ENCODE measurements around the gene C4A.
"Not testable (repeated sequence)": the region's sequence is repeated elsewhere in the genome, so short reads cannot be mapped to it uniquely, and the experiment has no call there.

Gene C4A

DNA sequence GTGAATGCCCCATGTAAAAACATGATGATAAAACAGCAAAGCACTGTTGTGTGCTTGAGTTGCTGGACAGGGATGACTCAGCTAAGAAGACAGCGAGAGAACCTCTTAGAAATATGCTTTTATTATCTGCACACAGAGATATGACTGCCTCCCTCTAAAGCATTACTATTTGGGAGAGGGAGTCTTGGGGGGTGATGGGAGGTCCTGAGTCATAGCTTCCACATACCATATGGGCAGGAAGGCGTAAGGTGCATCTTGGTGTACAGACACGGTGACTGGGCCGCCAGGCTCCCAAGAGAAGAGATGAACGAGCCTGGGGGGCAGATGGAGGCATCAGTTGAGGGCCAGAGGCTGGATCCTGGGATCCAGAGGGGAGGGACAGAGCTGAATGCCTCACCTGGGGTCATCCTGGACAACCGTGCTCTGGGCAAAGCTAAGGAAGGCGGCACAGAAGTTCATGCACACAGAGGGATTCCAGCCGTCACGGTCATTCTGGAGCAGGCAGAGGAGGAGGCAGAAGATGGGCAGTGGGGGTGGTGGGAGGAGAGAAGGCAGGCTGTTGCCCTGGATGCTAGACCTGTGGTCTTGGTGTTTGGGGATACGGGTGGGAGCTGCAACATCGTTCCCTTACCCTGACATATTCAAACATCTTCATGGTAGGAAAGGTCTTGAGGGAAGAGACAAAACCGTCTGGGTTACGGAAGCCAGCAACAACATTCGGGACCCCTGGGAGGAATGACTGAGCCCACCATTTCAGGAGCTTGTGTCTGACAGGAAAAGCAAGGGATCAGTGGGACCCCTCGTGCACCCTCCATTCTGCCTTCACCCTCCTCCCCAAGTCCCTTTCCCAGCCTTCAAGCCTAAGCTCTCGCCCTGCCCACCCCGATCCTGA lies 11.9 kb upstream of the C4A start:
- peaks cover 55% of the 10 kb centered on the region for H3K4me1 Mint-ChIP-seq
- no peaks in the 10 kb centered on the region for H3K9me3 Mint-ChIP-seq
- H3K4me3 Mint-ChIP-seq, result peak overlapping the region; percentile 89
- H3K27me3 Mint-ChIP-seq, result no peaks in the 10 kb centered on the region
- ATAC-seq, result no peak
- peak overlapping the region; percentile 94 for H3K27ac Mint-ChIP-seq
- peaks cover 48% of the 10 kb centered on the region for H3K36me3 Mint-ChIP-seq

DNA sequence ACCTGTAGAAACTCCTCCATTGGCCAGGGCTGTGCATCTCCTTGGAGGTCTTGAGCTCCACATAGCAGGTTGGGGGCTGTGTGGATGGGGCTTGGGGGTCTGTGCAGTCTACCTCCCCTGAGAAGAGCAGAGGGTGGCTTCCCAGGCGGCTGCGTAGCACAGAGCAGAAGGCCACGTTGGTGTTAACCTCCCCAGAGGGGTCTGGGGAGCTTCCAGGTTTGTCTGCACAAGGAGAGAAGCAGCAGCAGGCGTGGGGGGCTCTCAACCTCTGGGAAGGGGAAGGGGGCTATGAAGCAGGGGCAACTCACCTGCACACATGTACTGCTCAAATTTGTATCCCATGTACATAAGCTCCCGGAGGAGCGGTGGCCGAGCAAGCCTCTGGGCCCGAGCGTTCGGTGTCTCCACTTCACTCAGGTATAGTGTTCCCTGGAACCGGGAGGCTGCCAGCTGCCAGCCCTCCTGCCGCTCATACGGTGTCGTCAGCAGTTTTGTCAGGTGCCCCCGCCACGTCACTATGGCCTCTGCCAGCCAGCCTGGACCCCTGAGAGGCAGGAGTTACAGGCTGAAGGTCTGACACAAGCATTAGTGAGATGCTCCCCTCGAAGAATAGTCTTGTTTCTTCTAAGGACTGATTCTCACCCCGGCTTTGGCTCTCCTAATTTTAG lies 11.1 kb upstream of the C4A start:
- Mint-ChIP-seq H3K27ac (peak overlapping the region; percentile 94), H3K27me3 (no peaks in the 10 kb centered on the region), H3K36me3 (peaks cover 47% of the 10 kb centered on the region), H3K4me3 (peak overlapping the region; percentile 89), H3K4me1 (peaks cover 55% of the 10 kb centered on the region), H3K9me3 (no peaks in the 10 kb centered on the region)
- no peak for ATAC-seq

GRCh38 chr6:31971279-31971992 lies 10.4 kb upstream of the C4A start:
- no peak for ATAC-seq
- Mint-ChIP-seq H3K27me3 (no peaks in the 10 kb centered on the region), H3K9me3 (no peaks in the 10 kb centered on the region), H3K4me1 (peaks cover 55% of the 10 kb centered on the region), H3K36me3 (peaks cover 41% of the 10 kb centered on the region), H3K27ac (peak overlapping the region; percentile 94), H3K4me3 (peak overlapping the region; percentile 89)

- Mint-ChIP-seq H3K36me3 (peaks cover 34% of the 10 kb centered on the region), H3K4me3 (peak within 1 kb of the TSS; percentile 89), H3K4me1 (peaks cover 49% of the 10 kb centered on the region), H3K27ac (peak within 1 kb of the TSS; percentile 94), H3K9me3 (no peaks in the 10 kb centered on the region), H3K27me3 (no peaks in the 10 kb centered on the region)
- ATAC-seq, result peak; percentile 98
These were observed 9.7 kb upstream of the C4A start, which contains the start of gene DXO for GRCh38 chr6:31971993-31972708. Gene DXO, minus strand, starts transcription at chr6:31972138. Its CDS starts 463 bp downstream, at chr6:31971675.

- H3K27me3 Mint-ChIP-seq, result no peaks in the 10 kb centered on the region
These were observed 9.0 kb upstream of the C4A start for GRCh38 chr6:31972709-31973350.

GRCh38 chr6:31976065-31976464 lies 5.8 kb upstream of the C4A start:
- H3K4me1 Mint-ChIP-seq, result peaks cover 29% of the 10 kb centered on the region
- H3K27ac Mint-ChIP-seq, ATAC-seq, H3K4me3 Mint-ChIP-seq, H3K9me3 Mint-ChIP-seq, H3K27me3 Mint-ChIP-seq: not testable (repeated sequence)
- peaks cover 18% of the 10 kb centered on the region for H3K36me3 Mint-ChIP-seq

More at GRCh38 chr6:31972709-31973350, 9.0 kb upstream of the C4A start:
- Mint-ChIP-seq H3K27ac (peak overlapping the region; percentile 94), H3K36me3 (peaks cover 27% of the 10 kb centered on the region), H3K4me3 (peak overlapping the region; percentile 89), H3K9me3 (no peaks in the 10 kb centered on the region), H3K4me1 (peaks cover 43% of the 10 kb centered on the region)
- ATAC-seq, result no peak

DNA sequence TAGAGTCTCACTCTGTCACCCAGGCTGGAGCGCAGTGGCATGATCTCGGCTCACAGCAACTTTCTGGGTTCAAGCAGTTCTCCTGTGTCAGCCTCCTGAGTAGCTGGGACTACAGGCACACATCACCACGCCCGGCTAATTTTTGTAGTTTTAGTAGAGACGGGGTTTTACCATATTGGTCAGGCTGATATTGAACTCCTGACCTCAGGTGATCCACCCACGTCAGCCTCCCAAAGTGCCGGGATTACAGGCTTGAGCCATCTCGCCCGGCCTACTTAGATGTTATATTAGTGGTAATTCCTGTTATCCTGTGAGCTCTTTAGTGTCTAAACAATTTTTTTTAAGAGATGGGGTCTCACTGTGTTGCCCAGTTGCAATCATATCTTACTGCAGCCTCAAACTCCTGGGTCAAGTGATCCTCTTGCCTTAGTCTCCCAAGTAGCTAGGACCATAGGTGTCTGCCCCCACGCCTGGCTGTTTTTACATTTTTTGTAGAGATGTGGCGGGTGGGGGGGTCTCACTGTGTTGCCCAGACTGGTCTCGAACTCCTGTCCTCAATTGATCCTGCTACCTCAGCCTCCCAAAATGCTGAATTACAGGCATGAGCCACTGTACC lies 3.9 kb upstream of the C4A start:
- peaks cover 18% of the 10 kb centered on the region for H3K36me3 Mint-ChIP-seq
- H3K4me3 Mint-ChIP-seq, result no peak overlapping the region
- H3K27ac Mint-ChIP-seq, result no peak overlapping the region
- peaks cover 21% of the 10 kb centered on the region for H3K4me1 Mint-ChIP-seq
- H3K9me3 Mint-ChIP-seq, result no peaks in the 10 kb centered on the region
- no peak for ATAC-seq
- H3K27me3 Mint-ChIP-seq, result no peaks in the 10 kb centered on the region

DNA sequence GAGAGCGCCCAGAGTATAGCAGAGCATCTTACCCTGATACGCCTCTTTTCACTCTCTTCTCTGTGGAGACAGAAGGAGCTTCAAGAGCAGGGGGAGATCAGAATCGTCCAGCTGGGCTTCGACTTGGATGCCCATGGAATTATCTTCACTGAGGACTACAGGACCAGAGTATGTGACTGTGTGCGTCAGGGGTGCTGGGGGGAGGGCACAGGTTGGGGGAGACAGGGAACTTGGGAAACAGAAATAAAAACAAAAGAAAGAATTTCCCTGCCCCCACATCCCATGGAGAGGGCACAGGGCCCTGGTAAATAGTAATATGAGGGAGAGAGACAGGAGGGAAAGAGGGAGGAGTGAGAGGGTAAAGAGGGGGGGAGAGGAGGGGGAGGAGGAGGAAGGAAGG lies 3.0 kb upstream of the C4A start:
- no peak for ATAC-seq
- no peak overlapping the region for H3K27ac Mint-ChIP-seq
- peaks cover 12% of the 10 kb centered on the region for H3K4me1 Mint-ChIP-seq
- no peaks in the 10 kb centered on the region for H3K27me3 Mint-ChIP-seq
- no peak overlapping the region for H3K4me3 Mint-ChIP-seq
- no peaks in the 10 kb centered on the region for H3K9me3 Mint-ChIP-seq
- peaks cover 18% of the 10 kb centered on the region for H3K36me3 Mint-ChIP-seq

GRCh38 chr6:31979238-31979898 lies 2.5 kb upstream of the C4A start:
- H3K9me3 Mint-ChIP-seq, result no peaks in the 10 kb centered on the region
- no peak overlapping the region for H3K27ac Mint-ChIP-seq
- H3K27me3 Mint-ChIP-seq, result no peaks in the 10 kb centered on the region
- H3K36me3 Mint-ChIP-seq, result peaks cover 18% of the 10 kb centered on the region
- no peak overlapping the region for H3K4me3 Mint-ChIP-seq
- peaks cover 7% of the 10 kb centered on the region for H3K4me1 Mint-ChIP-seq
- no peak for ATAC-seq

GRCh38 chr6:31980195-31980876 lies 1.5 kb upstream of the C4A start:
- not testable (repeated sequence) for H3K4me3 Mint-ChIP-seq, H3K27me3 Mint-ChIP-seq, H3K27ac Mint-ChIP-seq, H3K4me1 Mint-ChIP-seq, ATAC-seq, H3K9me3 Mint-ChIP-seq
- H3K36me3 Mint-ChIP-seq, result peaks cover 18% of the 10 kb centered on the region

DNA sequence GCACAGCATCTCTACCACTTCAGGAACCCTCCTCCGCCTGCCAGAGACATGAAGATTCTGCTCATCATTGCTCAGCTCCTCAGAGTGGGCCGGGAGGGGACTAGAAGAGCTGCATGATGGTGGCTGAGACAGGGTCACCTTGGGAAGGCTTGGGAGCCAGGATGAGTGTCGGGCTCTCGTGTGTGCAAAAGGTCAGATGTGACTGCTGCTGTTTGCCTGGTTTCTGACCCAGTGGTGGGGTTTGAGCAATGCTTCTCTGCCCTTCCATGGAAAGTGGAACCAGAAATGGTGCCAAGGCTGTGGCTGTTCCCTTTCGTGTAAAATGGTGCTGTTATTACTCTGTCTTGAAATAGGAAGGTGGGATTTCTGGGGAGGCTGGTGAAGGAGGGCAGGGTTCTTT lies 859 bp upstream of the C4A start:
- H3K4me1 Mint-ChIP-seq, result not testable (repeated sequence)

DNA sequence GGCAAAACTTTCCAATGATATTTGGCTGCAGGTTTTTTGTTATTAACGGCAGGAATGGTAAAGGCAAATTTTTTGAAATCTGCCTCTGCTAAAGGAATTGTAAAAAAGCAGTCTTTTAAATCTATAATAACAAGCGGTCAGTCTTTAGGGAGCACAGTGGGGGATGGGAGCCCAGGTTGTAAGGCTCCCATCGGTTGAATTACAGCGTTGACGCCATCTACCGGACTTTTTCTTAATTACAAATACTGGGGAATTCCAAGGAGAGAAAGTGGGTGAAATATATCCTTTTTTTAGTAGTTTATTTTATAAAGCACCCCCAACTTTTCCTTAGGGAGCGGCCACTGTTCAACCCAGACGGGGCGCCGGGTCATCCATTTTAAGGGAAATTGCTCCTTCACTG lies 7.5 kb downstream of the C4A start:
- not testable (repeated sequence) for H3K9me3 Mint-ChIP-seq, ATAC-seq, H3K36me3 Mint-ChIP-seq, H3K4me1 Mint-ChIP-seq, H3K4me3 Mint-ChIP-seq, H3K27me3 Mint-ChIP-seq, H3K27ac Mint-ChIP-seq

More for the DNA sequence above, 859 bp upstream of the C4A start:
- not testable (repeated sequence) for H3K4me3 Mint-ChIP-seq, ATAC-seq, H3K27me3 Mint-ChIP-seq, H3K27ac Mint-ChIP-seq, H3K9me3 Mint-ChIP-seq
- H3K36me3 Mint-ChIP-seq, result peaks cover 13% of the 10 kb centered on the region

GRCh38 chr6:31994421-31994820 lies 12.6 kb downstream of the C4A start:
- not testable (repeated sequence) for H3K4me3 Mint-ChIP-seq, H3K27ac Mint-ChIP-seq, H3K36me3 Mint-ChIP-seq, H3K9me3 Mint-ChIP-seq, ATAC-seq, H3K4me1 Mint-ChIP-seq, H3K27me3 Mint-ChIP-seq

Data from stimulated activated memory B cell treated with anti-CD40 and anti-IgM and Interleukin-4, amounts not matched to agents 10 μg/mL and 1 μg/mL and 100 μg/mL, for 72 hours (primary cell).